NB4 (cell line): ENCODE data around the gene CUX1.

Experiments
- DNase-seq: peaks from one replicate; pipeline ENCODE4 v3.0.0; 2010; ENCODE audit warnings: low read depth
- H3K4me3 ChIP-seq: one replicate; pipeline ENCODE4 v1.5.1; 2011; ENCODE audit warnings: mild to moderate bottlenecking, low read depth, low read length, moderate library complexity
- MYC ChIP-seq: IDR thresholded peaks from 2 replicates; pipeline ENCODE4 v1.6.1; 2011; ENCODE audit warnings: low read depth, low read length
- POLR2A ChIP-seq: IDR thresholded peaks from 2 replicates; pipeline ENCODE4 v1.6.1; 2011; ENCODE audit warnings: mild to moderate bottlenecking; ENCODE audit not compliant: insufficient read length; ENCODE audit errors: extremely low read depth
- TF ChIP-seq, protein P1 (sequence below): IDR thresholded peaks from one replicate; pipeline ENCODE4 v1.5.1; 2012; ENCODE audit warnings: low read depth, low read length
- TF ChIP-seq, protein P2 (sequence below): IDR thresholded peaks from 2 replicates; pipeline ENCODE4 v1.6.1; 2011; ENCODE audit warnings: low read depth, low read length

The CUX1 gene

DNA sequence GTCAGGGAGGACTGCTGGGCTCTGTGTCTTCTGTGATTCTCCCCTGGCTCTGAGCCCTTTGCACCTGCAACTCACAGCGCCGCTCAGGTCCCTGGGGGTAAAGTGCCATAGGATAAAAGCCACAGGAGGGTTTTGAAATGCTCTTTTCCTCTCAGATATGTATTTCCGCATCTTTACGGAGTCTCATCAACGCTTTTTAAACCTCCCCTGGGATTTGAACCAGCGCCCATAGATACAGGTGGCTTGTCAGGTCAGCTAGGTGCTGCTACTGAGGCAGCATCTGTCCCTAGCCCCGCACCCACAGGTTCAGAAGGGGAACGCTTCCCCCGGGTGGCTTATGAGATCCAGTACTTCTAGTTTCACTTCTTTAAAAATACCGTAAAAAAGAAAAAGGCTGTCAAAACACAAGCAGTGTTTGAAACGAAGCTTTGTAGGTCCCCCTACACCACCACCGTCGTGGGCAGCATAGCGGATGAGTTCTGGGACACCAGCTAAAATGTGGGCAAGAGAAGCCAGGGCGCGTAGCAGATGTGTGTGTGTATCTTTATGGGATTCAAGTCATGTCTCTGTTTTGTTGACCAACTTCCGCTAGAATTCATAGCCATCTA lies 173.5 kb downstream of the CUX1 start:
- peak; percentile 60 for DNase-seq
- H3K4me3 ChIP-seq: no peak overlapping the region
- TF ChIP-seq POLR2A (no peak), MYC (no peak)
- TF ChIP-seq, protein P1, sequence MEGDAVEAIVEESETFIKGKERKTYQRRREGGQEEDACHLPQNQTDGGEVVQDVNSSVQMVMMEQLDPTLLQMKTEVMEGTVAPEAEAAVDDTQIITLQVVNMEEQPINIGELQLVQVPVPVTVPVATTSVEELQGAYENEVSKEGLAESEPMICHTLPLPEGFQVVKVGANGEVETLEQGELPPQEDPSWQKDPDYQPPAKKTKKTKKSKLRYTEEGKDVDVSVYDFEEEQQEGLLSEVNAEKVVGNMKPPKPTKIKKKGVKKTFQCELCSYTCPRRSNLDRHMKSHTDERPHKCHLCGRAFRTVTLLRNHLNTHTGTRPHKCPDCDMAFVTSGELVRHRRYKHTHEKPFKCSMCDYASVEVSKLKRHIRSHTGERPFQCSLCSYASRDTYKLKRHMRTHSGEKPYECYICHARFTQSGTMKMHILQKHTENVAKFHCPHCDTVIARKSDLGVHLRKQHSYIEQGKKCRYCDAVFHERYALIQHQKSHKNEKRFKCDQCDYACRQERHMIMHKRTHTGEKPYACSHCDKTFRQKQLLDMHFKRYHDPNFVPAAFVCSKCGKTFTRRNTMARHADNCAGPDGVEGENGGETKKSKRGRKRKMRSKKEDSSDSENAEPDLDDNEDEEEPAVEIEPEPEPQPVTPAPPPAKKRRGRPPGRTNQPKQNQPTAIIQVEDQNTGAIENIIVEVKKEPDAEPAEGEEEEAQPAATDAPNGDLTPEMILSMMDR: no peak
- TF ChIP-seq, protein P2, sequence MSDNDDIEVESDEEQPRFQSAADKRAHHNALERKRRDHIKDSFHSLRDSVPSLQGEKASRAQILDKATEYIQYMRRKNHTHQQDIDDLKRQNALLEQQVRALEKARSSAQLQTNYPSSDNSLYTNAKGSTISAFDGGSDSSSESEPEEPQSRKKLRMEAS: no peak

DNA sequence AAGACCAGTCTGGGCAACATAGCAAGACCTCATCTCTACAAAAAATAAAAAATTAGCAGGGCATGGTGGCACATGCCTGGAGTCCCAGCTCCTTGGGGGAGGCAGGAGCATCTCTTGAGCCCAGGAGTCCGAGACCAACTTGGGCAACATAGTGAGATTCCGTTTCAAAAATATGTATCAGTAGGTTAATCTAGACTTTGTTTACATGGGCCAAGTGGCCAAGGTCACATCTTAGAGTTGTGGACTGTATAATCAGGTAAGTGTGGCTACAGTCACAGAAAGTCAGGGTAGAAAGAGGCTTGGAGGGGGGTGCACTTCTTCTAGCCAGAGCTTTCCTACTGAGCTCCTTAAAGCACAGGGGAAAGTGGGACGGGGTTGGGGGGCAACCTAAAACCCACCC lies 174.4 kb downstream of the CUX1 start:
- no peak overlapping the region for H3K4me3 ChIP-seq
- TF ChIP-seq, protein P2: no peak
- no peak for TF ChIP-seq MYC
- no peak for TF ChIP-seq POLR2A
- TF ChIP-seq, protein P1: no peak

DNA sequence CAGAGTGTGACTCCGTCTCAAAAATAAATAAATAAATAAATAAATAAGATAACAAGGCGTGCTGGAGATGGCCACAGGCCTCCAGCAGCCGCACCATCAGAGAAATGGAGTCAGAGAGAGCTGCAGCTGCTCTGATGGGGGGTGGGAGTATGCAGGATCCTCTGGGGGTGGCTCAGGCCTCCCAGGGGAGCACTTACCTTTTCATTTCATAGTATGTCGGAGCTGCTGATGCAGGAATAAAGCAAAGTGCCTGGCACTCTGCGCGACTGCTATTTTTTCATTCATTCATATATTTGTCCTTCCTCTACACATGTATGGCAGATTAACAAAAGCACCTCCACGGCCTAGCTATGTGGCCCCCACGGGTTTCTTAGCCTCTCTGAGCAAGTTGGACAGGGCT lies 175.9 kb downstream of the CUX1 start:
- TF ChIP-seq MYC: no peak
- TF ChIP-seq, protein P1: no peak
- TF ChIP-seq, protein P2: no peak
- TF ChIP-seq POLR2A: no peak
- H3K4me3 ChIP-seq: no peak overlapping the region
- no peak for DNase-seq

More for the DNA sequence above, 174.4 kb downstream of the CUX1 start:
- no peak for DNase-seq

DNA sequence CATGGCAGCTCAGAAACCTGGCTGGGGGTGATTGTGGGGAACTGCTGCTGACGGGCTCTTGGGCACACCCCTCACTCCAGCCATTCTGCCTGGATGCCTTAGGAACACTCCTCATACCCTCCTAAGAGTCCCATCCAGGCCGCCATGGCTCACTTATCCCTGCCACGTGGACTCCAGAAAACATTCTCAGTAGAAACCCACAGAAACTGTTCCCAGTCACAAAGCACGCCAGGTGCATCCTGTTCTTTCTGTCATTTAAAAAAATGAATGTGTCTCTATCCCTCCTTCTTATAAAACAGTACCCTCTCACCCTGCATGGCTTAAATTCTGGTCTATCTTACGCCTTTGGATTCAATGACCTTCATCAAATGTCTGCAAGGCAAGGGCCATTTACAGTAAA lies 177.7 kb downstream of the CUX1 start:
- TF ChIP-seq MYC (no peak), POLR2A (no peak)
- TF ChIP-seq, protein P2: no peak
- TF ChIP-seq, protein P1: no peak
- no peak for DNase-seq
- no peak overlapping the region for H3K4me3 ChIP-seq

DNA sequence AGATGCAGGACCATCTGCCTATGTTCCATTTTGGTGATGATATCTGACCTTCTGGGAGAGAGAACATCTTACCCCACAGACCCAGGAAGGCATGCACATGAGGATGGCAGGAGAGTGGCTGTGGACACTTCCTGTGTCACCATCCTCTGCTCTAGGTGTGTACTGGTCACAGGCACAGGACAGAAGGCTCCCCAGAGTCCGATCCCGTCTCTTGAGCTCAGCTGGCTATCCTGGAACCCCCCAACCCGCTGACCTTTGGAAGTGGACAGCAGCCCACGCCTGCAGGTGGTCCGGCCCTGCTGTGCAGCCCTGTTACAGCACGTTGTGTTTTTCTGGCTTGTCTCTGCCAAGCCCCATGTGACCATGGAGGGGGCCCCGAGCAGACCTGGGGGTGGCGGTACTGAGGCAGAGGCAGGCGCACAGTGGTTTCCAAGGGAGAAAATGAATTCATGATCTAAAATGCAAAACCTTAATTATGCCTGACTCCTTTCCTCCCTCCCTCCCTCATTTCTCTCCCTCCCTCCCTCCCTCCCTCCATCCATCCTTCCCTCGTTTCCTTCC lies 178.8 kb downstream of the CUX1 start:
- no peak for DNase-seq
- TF ChIP-seq, protein P2: no peak
- TF ChIP-seq, protein P1: no peak
- no peak for TF ChIP-seq POLR2A
- TF ChIP-seq MYC: no peak
- H3K4me3 ChIP-seq: no peak overlapping the region

DNA sequence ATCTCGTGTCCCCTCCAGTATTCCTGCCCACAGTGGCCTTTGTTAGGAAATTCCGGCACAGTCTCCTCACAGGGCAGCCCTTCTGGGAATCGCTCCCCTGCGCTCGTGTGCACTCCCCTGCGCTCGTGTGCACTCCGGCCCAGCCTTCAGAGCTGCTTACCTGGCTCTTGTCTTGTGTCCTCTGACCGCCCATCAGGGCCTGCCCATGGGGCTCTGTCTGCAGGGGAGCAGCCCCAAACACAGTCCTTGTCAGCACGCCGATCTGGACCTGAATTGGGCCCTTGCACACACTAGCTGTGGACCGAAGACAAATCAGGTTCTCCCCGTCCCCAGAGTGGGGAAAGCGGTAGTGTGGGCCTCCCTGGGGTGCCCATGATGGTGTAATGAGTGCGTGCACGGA lies 179.4 kb downstream of the CUX1 start:
- DNase-seq: no peak
- TF ChIP-seq POLR2A (no peak), MYC (no peak)
- TF ChIP-seq, protein P1: no peak
- TF ChIP-seq, protein P2: no peak
- H3K4me3 ChIP-seq: no peak overlapping the region
